ENCODE results near the gene ACYP1.

- TF ChIP-seq, protein P1, sequence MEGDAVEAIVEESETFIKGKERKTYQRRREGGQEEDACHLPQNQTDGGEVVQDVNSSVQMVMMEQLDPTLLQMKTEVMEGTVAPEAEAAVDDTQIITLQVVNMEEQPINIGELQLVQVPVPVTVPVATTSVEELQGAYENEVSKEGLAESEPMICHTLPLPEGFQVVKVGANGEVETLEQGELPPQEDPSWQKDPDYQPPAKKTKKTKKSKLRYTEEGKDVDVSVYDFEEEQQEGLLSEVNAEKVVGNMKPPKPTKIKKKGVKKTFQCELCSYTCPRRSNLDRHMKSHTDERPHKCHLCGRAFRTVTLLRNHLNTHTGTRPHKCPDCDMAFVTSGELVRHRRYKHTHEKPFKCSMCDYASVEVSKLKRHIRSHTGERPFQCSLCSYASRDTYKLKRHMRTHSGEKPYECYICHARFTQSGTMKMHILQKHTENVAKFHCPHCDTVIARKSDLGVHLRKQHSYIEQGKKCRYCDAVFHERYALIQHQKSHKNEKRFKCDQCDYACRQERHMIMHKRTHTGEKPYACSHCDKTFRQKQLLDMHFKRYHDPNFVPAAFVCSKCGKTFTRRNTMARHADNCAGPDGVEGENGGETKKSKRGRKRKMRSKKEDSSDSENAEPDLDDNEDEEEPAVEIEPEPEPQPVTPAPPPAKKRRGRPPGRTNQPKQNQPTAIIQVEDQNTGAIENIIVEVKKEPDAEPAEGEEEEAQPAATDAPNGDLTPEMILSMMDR (IDR thresholded peaks at IDR 0.05; ENCODE audit: low read depth, low read length, poor library complexity, severe bottlenecking): no peak
- TF ChIP-seq EZH2phosphoT487 (IDR thresholded peaks at IDR 0.05; ENCODE audit: borderline replicate concordance, low read length): no peak
Measured at GRCh38 chr14:75067212-75067611, 3.4 kb upstream of the ACYP1 start.
